ENCODE measurements around the gene MRFAP1L1.
"Not testable (repeated sequence)": the region's sequence is repeated elsewhere in the genome, so short reads cannot be mapped to it uniquely, and the experiment has no call there.

Gene MRFAP1L1

DNA sequence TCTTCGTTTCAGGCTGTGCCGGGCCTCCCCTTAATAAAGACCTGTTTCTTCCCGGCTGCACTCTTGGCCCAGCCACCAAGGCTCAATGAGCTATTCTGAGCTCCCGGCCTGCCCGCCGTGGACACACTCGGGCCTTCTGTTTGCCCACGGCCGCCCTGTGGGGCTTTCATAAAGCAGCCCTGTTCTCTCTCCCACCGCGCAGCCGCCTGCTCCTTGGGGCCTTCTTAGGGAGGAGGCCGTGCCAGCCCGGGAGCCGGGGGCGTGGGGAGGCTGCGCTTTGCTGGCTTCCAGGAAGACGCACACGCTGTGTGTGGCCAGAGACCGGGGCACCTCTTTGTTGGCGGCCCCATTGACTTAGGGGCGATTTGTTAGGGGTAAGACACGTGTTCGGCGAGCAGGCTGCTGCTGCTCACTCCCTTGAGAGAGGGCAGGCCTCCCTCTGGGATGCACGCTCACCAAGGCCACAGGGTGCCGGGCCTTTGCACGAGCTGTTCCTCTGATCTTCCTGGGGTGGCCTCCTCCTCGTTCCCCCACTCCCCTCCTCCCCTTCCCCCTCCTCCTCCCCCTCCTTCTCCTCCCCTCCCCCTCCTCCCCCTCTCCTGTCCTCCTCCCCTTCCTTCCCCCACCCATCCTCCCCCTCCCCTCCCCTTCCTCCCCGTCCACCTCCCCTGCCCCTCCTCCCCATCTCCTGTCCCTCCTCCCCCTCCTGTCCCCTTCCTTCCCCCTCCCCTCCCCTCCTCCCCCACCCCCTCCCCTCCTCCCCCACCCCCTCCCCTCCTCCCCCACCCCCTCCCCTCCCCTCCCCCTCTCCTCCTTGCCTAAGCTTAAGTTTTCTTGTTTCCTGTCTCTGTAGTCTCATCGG lies 17.6 kb upstream of the MRFAP1L1 start:
- TF ChIP-seq, protein P1, sequence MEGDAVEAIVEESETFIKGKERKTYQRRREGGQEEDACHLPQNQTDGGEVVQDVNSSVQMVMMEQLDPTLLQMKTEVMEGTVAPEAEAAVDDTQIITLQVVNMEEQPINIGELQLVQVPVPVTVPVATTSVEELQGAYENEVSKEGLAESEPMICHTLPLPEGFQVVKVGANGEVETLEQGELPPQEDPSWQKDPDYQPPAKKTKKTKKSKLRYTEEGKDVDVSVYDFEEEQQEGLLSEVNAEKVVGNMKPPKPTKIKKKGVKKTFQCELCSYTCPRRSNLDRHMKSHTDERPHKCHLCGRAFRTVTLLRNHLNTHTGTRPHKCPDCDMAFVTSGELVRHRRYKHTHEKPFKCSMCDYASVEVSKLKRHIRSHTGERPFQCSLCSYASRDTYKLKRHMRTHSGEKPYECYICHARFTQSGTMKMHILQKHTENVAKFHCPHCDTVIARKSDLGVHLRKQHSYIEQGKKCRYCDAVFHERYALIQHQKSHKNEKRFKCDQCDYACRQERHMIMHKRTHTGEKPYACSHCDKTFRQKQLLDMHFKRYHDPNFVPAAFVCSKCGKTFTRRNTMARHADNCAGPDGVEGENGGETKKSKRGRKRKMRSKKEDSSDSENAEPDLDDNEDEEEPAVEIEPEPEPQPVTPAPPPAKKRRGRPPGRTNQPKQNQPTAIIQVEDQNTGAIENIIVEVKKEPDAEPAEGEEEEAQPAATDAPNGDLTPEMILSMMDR (IDR thresholded peaks at IDR 0.05) = no peak
- no peaks in the 10 kb centered on the region for H3K4me1 ChIP-seq
- no peaks in the 10 kb centered on the region for H3K36me3 ChIP-seq (ENCODE audit: control insufficient read depth, insufficient read depth, low read length)
- H3K9ac ChIP-seq = no peak overlapping the region
- H3K79me2 ChIP-seq = no peaks in the 10 kb centered on the region
- H3K4me3 ChIP-seq (ENCODE audit: low read depth, low read length) = no peak overlapping the region
- no peak overlapping the region for H3K27ac ChIP-seq
- H2AFZ ChIP-seq = no peak overlapping the region
- H3K27me3 ChIP-seq (ENCODE audit: control insufficient read depth, insufficient read depth, low read length) = no peaks in the 10 kb centered on the region
- H3K4me2 ChIP-seq (ENCODE audit: low read length) = no peak overlapping the region
- H3K9me3 ChIP-seq (ENCODE audit: control insufficient read depth, low read length) = no peaks in the 10 kb centered on the region

DNA sequence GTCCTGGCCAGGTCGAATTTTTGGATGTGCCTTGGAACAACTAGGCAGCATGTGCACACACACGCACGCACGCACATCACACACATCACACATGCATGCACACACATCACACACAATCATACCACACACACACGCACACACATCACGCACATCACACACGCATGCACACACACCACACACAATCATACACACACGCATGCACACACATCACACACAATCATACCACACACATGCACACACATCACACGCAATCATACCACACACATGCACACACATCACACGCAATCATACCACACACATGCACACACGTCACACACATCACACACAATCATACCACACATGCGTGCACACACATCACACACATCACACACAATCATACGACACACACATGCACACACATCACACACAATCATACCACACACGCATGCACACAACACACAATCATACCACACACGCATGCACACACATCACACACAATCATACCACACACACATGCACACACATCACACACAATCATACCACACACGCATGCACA lies 15.8 kb upstream of the MRFAP1L1 start:
- H3K9ac ChIP-seq; H2AFZ ChIP-seq; H3K4me3 ChIP-seq (ENCODE audit: low read depth, low read length); H3K9me3 ChIP-seq (ENCODE audit: control insufficient read depth, low read length); H3K4me2 ChIP-seq (ENCODE audit: low read length); H3K36me3 ChIP-seq (ENCODE audit: control insufficient read depth, insufficient read depth, low read length); H3K4me1 ChIP-seq; H3K27me3 ChIP-seq (ENCODE audit: control insufficient read depth, insufficient read depth, low read length); H3K79me2 ChIP-seq; H3K27ac ChIP-seq: not testable (repeated sequence)

DNA sequence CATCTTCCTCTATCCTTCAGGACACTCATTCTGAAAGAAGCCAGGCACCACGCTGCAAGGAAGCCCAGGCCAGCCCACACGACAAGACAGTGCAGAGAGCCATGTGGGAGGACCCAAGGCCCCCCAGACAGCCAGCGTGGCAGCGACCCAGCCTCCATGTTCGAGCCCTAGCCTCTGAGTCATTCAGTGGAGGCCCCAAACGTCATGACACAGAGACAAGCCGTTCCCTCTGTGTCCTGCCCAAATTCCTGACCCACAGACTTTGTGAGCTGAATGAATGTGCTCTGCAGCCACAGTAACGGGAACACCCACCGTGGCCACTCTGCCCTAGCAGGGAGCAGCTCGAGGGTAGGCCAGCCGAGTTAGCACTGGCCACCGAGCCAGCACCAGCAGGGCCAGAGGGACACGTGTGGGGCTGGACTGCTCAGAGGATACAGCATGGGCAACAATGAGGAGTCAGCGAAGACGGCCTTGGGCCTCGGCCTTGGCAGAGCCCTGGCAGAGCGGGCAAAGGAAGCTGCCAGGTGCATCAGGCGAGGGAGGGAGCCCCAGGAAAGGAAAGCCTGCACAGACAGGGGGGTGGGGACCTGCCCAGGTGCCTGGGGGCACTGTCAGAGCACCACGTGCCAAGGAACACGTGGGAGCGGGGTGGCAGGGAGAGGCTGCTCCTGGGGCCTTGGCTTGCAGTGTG lies 14.9 kb upstream of the MRFAP1L1 start:
- H3K27ac ChIP-seq = no peak overlapping the region
- H2AFZ ChIP-seq = no peak overlapping the region
- H3K4me1 ChIP-seq = no peaks in the 10 kb centered on the region
- TF ChIP-seq, protein P1 (IDR thresholded peaks at IDR 0.05) = no peak
- no peaks in the 10 kb centered on the region for H3K27me3 ChIP-seq (ENCODE audit: control insufficient read depth, insufficient read depth, low read length)
- no peak overlapping the region for H3K9ac ChIP-seq
- no peak overlapping the region for H3K4me3 ChIP-seq (ENCODE audit: low read depth, low read length)
- H3K79me2 ChIP-seq = no peaks in the 10 kb centered on the region
- no peaks in the 10 kb centered on the region for H3K9me3 ChIP-seq (ENCODE audit: control insufficient read depth, low read length)
- no peaks in the 10 kb centered on the region for H3K36me3 ChIP-seq (ENCODE audit: control insufficient read depth, insufficient read depth, low read length)
- no peak overlapping the region for H3K4me2 ChIP-seq (ENCODE audit: low read length)

DNA sequence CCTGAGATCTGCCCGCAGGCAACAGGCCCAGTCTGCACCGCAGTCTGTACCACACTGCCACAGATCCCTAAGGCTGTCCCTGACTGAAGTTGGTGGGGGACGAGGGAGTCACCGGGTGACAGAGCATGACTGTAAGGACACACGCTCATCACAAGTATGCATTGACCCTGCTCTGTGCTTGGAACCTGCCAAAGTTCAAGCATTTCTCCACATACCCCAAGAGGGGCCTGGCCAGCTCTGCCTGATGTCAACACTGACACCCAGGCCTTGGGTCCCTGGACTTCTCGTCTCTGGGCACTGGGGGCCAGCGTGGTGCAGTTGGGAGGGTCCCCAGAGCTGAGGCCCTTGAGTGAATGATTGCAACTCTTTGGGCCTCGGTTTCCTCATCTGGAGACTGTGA lies 14.2 kb upstream of the MRFAP1L1 start:
- H3K4me2 ChIP-seq (ENCODE audit: low read length) = no peak overlapping the region
- TF ChIP-seq, protein P1 (IDR thresholded peaks at IDR 0.05) = no peak
- no peak overlapping the region for H2AFZ ChIP-seq
- no peaks in the 10 kb centered on the region for H3K4me1 ChIP-seq
- no peak overlapping the region for H3K4me3 ChIP-seq (ENCODE audit: low read depth, low read length)
- H3K79me2 ChIP-seq = no peaks in the 10 kb centered on the region
- no peak overlapping the region for H3K27ac ChIP-seq
- H3K36me3 ChIP-seq (ENCODE audit: control insufficient read depth, insufficient read depth, low read length) = no peaks in the 10 kb centered on the region
- no peak overlapping the region for H3K9ac ChIP-seq
- no peaks in the 10 kb centered on the region for H3K9me3 ChIP-seq (ENCODE audit: control insufficient read depth, low read length)
- H3K27me3 ChIP-seq (ENCODE audit: control insufficient read depth, insufficient read depth, low read length) = no peaks in the 10 kb centered on the region

DNA sequence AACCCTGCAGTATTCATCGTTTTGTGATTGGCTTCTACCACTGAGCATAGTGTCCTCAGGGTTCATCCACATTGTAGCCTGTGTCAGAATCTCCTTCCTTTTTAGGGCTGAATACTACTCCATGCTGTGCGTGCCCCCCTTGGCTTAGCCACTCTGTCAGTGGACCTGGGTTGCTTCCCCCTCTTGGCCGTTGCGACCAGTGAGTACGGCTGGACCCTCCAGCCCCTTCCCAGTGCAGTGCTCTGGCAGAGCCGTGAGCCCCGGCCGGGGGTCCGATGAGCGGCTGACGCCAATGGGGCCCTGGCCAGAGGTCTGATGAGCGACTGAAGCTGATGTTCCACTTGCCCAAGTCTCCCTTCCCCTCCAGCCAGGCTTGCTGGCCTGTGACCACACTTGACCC lies 13.2 kb upstream of the MRFAP1L1 start:
- Histone ChIP-seq H3K27ac (no peak overlapping the region), H2AFZ (no peak overlapping the region), H3K4me2 (ENCODE audit: low read length) (no peak overlapping the region), H3K27me3 (ENCODE audit: control insufficient read depth, insufficient read depth, low read length) (no peaks in the 10 kb centered on the region), H3K9me3 (ENCODE audit: control insufficient read depth, low read length) (no peaks in the 10 kb centered on the region), H3K79me2 (no peaks in the 10 kb centered on the region), H3K4me1 (no peaks in the 10 kb centered on the region), H3K36me3 (ENCODE audit: control insufficient read depth, insufficient read depth, low read length) (no peaks in the 10 kb centered on the region), H3K4me3 (ENCODE audit: low read depth, low read length) (no peak overlapping the region), H3K9ac (no peak overlapping the region)
- TF ChIP-seq, protein P1 (IDR thresholded peaks at IDR 0.05) = no peak
